ACC112 (cell line): ENCODE measurements around the gene SLC22A13.

Experiments
- H2AFZ ChIP-seq: fragments of 200-600 bp; sonication (generic); one replicate; pipeline ENCODE4 v1.6.0; 2017; ENCODE audit warnings: antibody characterized with exemption, low read length; ENCODE audit not compliant: unreplicated experiment
- H3K27ac ChIP-seq: fragments of 200-600 bp; sonication (generic); 2 replicates; pipeline ENCODE4 v1.5.1; 2014; ENCODE audit warnings: low read depth, mild to moderate bottlenecking, antibody characterized with exemption, low read length, moderate library complexity
- H3K27me3 ChIP-seq: fragments of 200-600 bp; sonication (generic); 2 replicates; pipeline ENCODE4 v1.6.1; 2014; ENCODE audit warnings: mild to moderate bottlenecking, antibody characterized with exemption, low read length, moderate library complexity, mixed read lengths; ENCODE audit not compliant: insufficient read depth
- H3K36me3 ChIP-seq: fragments of 200-600 bp; sonication (generic); 2 replicates; pipeline ENCODE4 v1.6.1; 2016; ENCODE audit warnings: mild to moderate bottlenecking, antibody characterized with exemption, low read length, moderate library complexity, mixed read lengths; ENCODE audit not compliant: insufficient read depth
- H3K4me1 ChIP-seq: fragments of 200-600 bp; sonication (generic); one replicate; pipeline ENCODE4 v1.6.1; 2016; ENCODE audit warnings: low read length, mixed read lengths; ENCODE audit not compliant: insufficient read depth, unreplicated experiment, control insufficient read depth
- H3K4me3 ChIP-seq: fragments of 200-600 bp; sonication (generic); 2 replicates; pipeline ENCODE4 v1.5.1; 2014; ENCODE audit warnings: mild to moderate bottlenecking, low read depth, low read length
- H3K79me2 ChIP-seq: fragments of 200-600 bp; sonication (generic); one replicate; pipeline ENCODE4 v1.6.0; 2016; ENCODE audit warnings: low read length; ENCODE audit not compliant: control insufficient read depth, unreplicated experiment, insufficient read depth

The SLC22A13 gene

DNA sequence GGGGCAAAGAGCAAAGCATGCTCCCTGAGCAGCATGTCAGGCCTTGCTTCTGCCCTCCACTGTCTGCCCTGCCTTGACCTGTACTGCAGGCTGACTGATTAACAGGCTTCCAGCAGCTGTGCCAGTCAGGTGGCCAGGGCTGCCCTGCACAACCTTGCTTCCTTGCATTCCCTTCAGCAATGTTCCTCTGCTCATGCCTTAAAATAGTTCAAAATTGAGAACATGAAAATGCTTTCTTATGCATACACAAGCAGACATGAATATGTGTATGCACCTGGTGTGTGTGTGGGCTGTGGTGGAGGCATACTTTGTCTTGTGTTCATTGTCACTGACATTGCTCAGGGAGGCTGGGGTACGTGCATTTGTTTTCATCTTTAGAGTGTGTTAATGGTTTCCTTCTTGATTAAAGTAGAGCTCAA, 1.2 kb upstream of the SLC22A13 start:
- H3K79me2 ChIP-seq, result no peaks in the 10 kb centered on the region
- no peaks in the 10 kb centered on the region for H3K4me1 ChIP-seq
- no peak overlapping the region for H3K27ac ChIP-seq
- no peak overlapping the region for H2AFZ ChIP-seq
- H3K27me3 ChIP-seq, result no peaks in the 10 kb centered on the region
- peaks cover 5% of the 10 kb centered on the region; the same call in 1 of the 2 replicates for H3K36me3 ChIP-seq
- H3K4me3 ChIP-seq, result no peak overlapping the region

- Histone ChIP-seq H3K27me3 (no peaks in the 10 kb centered on the region), H2AFZ (no peak overlapping the region), H3K27ac (no peak overlapping the region), H3K36me3 (peaks cover 5% of the 10 kb centered on the region; the same call in 1 of the 2 replicates), H3K79me2 (no peaks in the 10 kb centered on the region), H3K4me3 (no peak overlapping the region), H3K4me1 (no peaks in the 10 kb centered on the region)
Measured at GRCh38 chr3:38264779-38265178, 833 bp upstream of the SLC22A13 start.

DNA sequence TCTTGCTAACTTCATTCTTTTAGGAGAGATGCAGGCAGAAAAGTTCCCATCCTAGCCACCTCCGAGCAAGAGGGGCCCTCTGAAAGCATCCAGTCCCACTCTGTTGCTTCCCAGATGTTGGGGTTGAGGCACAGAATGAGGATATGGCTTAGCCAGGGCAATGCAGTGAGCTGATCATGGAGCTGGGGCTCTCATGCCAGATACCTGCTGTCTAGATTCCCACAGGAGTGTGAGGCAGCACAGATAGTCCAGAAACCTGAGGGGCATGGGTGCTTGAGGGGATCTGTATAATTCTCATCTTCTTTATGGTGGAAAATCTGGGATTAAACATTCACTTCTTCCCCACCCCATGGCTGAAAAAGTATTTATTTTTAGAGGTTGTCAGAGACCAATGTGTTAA, 1.2 kb downstream of the SLC22A13 start:
- H2AFZ ChIP-seq, result no peak overlapping the region
- H3K27ac ChIP-seq, result no peak overlapping the region
- no peaks in the 10 kb centered on the region for H3K27me3 ChIP-seq
- no peaks in the 10 kb centered on the region for H3K79me2 ChIP-seq
- no peaks in the 10 kb centered on the region for H3K4me1 ChIP-seq
- no peaks in the 10 kb centered on the region; the same call in 1 of the 2 replicates for H3K36me3 ChIP-seq
- H3K4me3 ChIP-seq, result no peak overlapping the region

DNA sequence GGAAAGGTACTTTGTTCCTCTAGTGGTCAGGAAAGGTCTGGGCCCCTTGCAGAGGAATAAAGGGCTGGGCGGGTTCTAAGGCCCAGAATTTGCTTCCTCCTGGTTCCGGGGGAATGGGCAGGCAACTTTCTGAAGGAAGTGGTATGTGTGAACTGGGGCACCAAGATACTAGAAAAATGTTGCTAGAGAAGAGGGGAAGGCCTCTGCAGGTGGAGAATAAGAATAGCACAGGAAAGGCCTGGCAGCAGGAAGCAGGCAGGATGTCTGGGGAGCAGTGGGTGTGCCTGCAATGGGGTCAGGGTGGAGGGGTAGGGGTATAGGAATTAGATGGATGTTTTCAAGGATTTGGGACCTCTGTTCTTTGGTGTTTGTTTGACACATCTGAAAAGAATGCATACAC, 2.0 kb downstream of the SLC22A13 start:
- Histone ChIP-seq H3K79me2 (no peaks in the 10 kb centered on the region), H3K4me1 (no peaks in the 10 kb centered on the region), H3K27me3 (no peaks in the 10 kb centered on the region), H3K36me3 (no peaks in the 10 kb centered on the region; the same call in 1 of the 2 replicates), H3K4me3 (no peak overlapping the region), H3K27ac (no peak overlapping the region), H2AFZ (no peak overlapping the region)

GRCh38 chr3:38268087-38268486, 2.5 kb downstream of the SLC22A13 start:
- no peaks in the 10 kb centered on the region for H3K4me1 ChIP-seq
- no peak overlapping the region for H3K4me3 ChIP-seq
- H3K79me2 ChIP-seq, result no peaks in the 10 kb centered on the region
- no peak overlapping the region for H2AFZ ChIP-seq
- no peaks in the 10 kb centered on the region; the same call in 1 of the 2 replicates for H3K36me3 ChIP-seq
- H3K27me3 ChIP-seq, result no peaks in the 10 kb centered on the region
- H3K27ac ChIP-seq, result no peak overlapping the region

DNA sequence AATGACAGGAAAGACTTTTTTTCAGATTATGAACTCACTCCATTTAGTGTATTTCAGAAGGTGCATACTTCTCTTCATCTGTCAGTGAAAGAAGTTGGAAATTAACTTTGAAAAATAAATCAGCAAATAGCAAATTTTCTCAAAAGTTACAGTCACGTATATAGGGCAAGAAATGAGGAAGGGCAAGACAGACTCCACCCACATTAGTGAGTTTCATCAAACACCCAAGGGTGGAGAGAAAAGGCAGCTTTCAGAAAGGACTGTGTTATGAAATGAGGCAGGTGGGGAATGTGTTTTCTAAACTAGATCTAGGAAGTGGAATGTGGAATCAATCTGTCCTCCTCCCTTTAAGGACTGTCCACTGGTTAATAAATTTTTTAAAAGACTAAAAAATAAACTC, 2.9 kb downstream of the SLC22A13 start:
- H2AFZ ChIP-seq, result no peak overlapping the region

GRCh38 chr3:38270606-38271005, 5.0 kb downstream of the SLC22A13 start:
- H3K4me1 ChIP-seq, result no peaks in the 10 kb centered on the region

More for the DNA sequence above, 2.9 kb downstream of the SLC22A13 start:
- no peaks in the 10 kb centered on the region for H3K79me2 ChIP-seq
- H3K4me3 ChIP-seq, result no peak overlapping the region
- no peaks in the 10 kb centered on the region for H3K27me3 ChIP-seq
- H3K4me1 ChIP-seq, result no peaks in the 10 kb centered on the region
- H3K27ac ChIP-seq, result no peak overlapping the region
- no peaks in the 10 kb centered on the region; the same call in 1 of the 2 replicates for H3K36me3 ChIP-seq

GRCh38 chr3:38271553-38271952, 5.9 kb downstream of the SLC22A13 start:
- Histone ChIP-seq H3K4me3 (no peak overlapping the region), H3K27ac (no peak overlapping the region), H3K4me1 (no peaks in the 10 kb centered on the region), H3K79me2 (no peaks in the 10 kb centered on the region), H2AFZ (no peak overlapping the region), H3K36me3 (peaks cover 4% of the 10 kb centered on the region; the same call in 1 of the 2 replicates), H3K27me3 (no peaks in the 10 kb centered on the region)

More at GRCh38 chr3:38270606-38271005, 5.0 kb downstream of the SLC22A13 start:
- Histone ChIP-seq H3K4me3 (no peak overlapping the region), H3K27ac (no peak overlapping the region), H3K36me3 (peaks cover 3% of the 10 kb centered on the region; the same call in 1 of the 2 replicates), H3K79me2 (no peaks in the 10 kb centered on the region), H2AFZ (no peak overlapping the region), H3K27me3 (no peaks in the 10 kb centered on the region)

DNA sequence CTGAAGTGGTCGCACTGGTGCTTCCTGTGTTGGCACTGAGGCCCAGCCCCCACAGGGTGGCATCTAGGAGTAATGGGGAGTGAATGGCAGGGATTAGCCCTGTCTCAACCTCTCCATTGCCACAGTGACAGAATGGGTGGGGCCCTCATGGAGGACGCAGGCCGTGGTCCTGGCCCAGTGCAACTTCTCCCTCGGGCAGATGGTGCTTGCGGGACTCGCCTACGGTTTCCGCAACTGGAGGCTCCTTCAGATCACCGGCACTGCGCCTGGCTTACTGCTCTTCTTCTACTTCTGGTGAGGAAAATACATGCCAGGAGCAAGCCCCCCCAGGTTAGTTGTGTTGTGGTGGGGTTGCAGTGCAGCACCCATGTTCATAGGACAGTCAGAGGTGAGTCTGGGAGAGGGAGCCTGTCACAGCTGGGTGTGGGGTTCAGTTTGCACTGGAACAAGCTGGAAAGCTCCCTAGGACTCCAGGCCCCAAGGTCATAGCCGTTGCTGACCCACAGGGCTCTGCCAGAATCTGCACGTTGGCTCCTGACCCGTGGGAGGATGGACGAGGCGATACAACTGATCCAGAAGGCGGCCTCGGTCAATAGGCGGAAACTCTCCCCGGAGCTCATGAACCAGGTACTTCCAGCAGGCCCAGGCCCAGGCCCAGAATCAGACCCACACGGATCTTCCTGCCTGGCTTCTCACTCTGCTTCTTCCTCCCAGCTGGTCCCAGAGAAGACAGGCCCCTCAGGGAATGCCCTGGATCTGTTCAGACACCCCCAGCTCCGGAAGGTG, 9.4 kb downstream of the SLC22A13 start:
- H3K27me3 ChIP-seq, result no peaks in the 10 kb centered on the region
- H3K27ac ChIP-seq, result no peak overlapping the region
- no peak overlapping the region for H2AFZ ChIP-seq
- no peaks in the 10 kb centered on the region for H3K4me1 ChIP-seq
- no peaks in the 10 kb centered on the region for H3K79me2 ChIP-seq
- peaks cover 4% of the 10 kb centered on the region; the same call in 1 of the 2 replicates for H3K36me3 ChIP-seq
- no peak overlapping the region for H3K4me3 ChIP-seq

DNA sequence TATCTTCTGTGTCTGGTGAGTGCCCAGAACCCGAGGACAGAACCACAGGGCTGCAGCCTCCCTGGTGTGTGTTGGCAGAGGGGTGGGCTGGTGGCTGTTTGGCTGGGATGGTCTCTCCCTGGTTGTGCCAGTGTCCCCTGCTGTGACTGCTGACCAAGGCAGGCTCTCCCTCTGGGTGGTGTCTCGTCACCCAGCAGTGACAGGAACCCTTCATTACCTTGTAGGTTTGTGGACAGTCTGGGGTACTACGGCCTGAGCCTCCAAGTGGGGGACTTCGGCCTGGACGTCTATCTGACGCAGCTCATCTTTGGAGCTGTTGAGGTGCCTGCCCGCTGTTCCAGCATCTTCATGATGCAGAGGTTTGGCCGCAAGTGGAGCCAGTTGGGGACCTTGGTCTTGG, 10.0 kb downstream of the SLC22A13 start:
- H3K27me3 ChIP-seq, result no peaks in the 10 kb centered on the region

More for the DNA sequence above, 10.0 kb downstream of the SLC22A13 start:
- Histone ChIP-seq H2AFZ (no peak overlapping the region), H3K79me2 (no peaks in the 10 kb centered on the region), H3K4me1 (no peaks in the 10 kb centered on the region), H3K27ac (no peak overlapping the region), H3K36me3 (peaks cover 4% of the 10 kb centered on the region; the same call in 1 of the 2 replicates), H3K4me3 (no peak overlapping the region)
